Stimulated activated CD8-positive, alpha-beta memory T cell treated with anti-CD3 and anti-CD28 coated beads, Interleukin-7, amount 100 ng/mL, for 1 hour (primary cell): ENCODE data around the gene TBC1D24.

ENCODE experiments used
- DNase-seq, 2 donors: peaks; one replicate each; pipeline ENCODE4 v3.0.0-alpha.2; 2020; ENCODE audit warnings: low read depth in 2 of 2

TBC1D24 gene

DNA sequence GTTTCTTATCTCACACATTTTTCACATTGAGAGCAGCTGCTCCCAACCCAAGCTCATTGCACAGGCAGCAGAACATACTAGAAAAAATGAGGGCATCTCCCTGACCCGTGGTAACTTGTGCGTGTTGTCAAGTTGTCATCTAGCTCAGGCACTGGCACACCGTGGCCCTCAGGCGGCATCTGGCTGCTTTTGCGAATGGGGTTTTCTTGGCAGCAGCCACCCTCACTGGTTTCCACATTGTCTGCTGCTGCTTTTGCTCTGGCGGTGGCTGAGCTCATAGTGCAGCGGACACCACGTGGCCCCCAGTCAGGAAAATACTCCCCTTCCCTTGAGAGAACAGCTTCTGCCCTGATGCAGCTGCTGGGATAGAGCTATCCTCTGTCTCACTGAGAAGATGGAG lies 24.4 kb upstream of the TBC1D24 start:
- DNase-seq, result no peak

DNA sequence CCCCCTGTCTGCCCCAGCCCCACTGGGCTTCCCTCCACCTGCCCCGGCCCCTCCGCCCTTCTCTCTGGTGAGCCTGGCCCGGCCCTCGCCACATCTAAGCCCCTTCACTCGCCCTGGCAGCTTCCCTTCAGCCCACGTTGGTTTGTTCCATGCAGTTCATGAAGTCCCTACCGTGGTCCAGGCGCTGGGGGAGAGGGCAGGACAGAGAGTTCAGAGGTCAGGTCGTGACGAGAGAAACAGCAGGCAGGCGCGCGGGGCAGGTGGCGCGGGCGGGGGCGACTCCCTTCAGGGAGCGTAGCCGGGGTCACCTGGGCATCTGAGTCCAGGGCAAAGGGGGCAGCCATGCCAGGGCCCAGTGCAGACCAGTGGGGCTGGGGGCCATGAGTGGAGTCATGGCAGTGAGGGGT lies 23.9 kb upstream of the TBC1D24 start:
- DNase-seq, result no peak

DNA sequence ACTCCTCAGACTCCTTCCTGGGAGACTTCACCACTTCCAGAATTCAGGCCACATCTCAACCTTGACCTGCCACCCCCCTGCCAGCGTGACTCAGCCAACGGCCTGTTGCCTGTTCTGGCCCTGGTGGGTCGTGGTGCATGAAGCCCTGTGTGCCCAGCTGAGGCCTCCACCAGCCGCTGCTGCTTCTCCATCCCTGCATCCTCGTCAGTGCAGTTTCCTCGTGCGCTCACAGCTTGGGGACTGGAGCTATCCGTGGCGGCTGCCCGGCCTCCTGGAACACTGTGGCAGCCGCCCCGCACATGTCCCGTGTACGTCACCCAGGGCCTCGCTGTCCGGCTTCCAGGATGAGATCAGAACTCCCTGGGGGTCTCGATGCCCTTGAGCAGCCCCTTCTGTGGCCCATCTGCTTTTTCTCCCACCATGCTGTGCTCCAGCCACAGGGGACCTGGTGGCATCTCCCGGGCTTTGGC lies 23.0 kb upstream of the TBC1D24 start:
- DNase-seq, result no peak

DNA sequence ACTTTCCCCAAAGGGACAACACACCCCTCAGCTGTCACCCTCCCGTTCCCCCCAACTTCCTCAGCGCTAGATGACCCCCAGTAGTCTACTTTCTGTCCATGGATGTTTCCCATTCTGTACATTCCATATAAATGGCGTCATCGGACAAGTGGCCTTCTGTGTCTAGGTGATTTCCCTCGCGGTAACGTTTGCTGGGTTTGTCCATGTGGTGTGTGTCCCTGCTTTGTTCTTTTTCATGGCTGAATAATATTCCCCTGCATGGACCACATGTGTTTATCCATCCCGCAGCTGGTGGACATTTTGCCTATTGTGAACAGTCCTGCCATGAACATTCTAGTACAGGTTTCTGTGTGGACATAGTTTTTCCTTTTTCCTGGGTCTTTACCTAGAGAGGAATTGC lies 22.3 kb upstream of the TBC1D24 start:
- DNase-seq, result no peak

DNA sequence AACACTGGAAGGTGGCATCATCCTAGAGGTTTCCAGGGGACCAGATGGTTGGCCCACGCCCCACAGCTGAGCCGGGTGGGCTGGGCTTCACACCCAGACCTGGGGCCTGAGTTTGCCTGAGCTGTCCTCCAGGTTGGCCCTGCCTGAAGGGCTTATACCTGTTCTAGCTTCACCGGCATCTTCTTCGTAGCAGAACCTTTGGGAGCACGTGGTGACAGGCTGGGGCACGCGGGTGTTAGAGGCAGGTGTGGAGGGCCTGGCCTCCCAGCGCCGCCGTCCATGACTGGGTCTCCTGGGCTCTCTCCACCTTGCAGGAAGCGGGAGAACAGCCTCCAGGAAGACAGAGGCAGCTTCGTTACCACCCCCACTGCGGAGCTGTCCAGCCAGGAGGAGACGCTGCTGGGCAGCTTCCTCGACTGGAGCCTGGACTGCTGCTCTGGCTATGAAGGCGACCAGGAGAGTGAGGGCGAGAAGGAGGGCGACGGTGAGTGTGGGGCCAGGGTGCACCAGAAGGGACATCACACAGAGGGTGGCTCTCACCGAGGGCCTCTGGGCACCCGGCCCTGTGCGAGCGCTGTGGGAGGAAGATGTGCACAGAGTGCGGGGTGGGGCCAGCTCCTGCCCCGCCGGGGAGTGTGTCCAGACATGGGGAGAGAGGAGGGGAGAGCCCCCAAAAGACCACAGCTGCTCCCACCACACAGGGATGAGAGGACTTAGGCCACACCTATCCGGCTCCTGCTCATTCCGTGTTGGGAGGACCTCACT lies 19.7 kb upstream of the TBC1D24 start:
- no peak for DNase-seq

DNA sequence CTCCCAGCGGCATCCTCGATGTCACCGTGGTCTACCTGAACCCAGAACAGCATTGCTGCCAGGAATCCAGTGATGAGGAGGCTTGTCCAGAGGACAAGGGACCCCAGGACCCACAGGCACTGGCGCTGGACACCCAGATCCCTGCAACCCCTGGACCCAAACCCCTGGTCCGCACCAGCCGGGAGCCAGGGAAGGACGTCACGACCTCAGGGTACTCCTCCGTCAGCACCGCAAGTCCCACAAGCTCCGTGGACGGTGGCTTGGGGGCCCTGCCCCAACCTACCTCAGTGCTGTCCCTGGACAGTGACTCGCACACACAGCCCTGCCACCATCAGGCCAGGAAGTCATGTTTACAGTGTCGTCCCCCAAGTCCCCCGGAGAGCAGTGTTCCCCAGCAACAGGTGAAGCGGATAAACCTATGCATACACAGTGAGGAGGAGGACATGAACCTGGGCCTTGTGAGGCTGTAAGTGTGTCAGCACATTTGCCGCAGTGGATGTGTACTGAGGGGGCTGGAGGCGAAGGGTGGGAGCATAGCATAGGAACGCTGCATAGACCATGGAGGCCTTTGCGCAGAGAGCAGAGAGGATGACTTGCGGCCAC lies 18.3 kb upstream of the TBC1D24 start:
- DNase-seq, result no peak

DNA sequence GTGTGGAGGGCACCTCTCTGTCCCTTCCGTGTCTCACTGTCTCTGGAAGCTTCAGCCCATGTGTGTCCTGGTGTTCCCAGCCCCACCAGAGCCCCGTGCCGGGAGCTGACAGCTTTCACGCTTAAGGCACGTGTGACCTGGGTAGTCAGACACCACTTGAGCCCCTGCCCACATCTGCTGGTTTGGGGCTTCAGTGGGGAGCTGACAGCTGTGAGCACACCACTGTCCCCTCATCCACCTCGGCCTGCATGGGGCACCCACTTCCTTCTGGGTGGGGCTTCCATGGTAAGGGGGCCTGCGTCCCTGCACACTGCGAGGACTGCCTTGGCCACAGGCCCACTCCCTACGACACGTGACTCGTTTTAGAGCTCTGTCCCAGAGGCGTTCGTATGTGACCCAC lies 17.7 kb upstream of the TBC1D24 start:
- no peak for DNase-seq

DNA sequence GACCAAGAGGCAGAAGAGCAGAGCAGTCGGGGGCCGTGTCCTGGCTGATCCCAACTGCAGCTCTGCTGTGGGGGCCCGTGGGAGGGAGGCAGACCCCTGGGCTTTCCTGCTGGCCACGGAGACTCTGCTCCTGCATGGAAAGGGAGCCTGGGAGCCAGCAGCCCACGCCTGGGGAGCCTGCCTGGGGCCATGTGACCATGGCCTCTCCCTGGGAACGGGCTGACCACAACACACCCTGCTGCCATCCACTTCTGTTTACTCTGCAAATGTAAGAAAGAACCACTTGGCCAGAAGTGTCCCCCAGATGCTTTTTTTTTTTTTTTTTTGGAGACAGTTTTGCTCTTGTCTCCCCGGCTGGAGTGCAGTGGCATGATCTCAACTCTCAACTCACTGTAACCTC lies 17.0 kb upstream of the TBC1D24 start:
- DNase-seq, result no peak

DNA sequence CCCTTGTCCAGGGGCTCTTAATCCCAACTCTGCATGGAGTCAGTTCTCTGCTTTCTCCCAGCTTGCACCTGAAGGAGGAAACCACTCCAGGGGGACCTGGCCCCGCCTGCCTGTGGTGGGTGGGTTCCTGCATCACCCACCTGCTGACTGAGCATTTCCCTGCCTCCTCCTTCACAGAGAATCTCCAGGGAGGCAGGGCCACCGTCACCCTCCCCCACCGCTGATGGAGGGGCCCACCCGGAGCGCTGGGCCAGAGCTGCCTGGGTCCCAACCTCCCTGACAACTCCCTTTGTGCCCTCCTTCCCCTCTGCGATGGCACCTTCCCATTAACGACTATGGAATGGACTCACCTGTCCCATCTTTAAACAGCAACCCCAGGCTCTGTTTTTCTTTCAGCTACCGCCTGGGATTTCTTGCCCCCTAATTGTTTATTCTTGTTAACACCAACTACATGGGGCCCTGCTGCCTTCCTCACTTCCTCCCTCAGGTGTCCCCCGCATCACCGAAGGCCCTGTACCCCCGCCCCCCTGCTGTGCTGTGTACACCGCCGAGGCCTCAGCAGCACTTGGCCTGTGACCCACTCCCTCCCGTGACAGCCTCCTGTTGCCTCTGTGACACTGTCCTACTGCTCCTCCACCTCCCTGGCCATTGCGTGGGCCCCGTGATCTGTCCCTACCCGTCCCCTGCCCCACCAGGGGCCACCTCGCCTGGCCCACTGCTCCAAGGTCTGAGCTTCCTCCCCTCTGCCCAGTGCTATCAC lies 15.9 kb upstream of the TBC1D24 start:
- no peak for DNase-seq

DNA sequence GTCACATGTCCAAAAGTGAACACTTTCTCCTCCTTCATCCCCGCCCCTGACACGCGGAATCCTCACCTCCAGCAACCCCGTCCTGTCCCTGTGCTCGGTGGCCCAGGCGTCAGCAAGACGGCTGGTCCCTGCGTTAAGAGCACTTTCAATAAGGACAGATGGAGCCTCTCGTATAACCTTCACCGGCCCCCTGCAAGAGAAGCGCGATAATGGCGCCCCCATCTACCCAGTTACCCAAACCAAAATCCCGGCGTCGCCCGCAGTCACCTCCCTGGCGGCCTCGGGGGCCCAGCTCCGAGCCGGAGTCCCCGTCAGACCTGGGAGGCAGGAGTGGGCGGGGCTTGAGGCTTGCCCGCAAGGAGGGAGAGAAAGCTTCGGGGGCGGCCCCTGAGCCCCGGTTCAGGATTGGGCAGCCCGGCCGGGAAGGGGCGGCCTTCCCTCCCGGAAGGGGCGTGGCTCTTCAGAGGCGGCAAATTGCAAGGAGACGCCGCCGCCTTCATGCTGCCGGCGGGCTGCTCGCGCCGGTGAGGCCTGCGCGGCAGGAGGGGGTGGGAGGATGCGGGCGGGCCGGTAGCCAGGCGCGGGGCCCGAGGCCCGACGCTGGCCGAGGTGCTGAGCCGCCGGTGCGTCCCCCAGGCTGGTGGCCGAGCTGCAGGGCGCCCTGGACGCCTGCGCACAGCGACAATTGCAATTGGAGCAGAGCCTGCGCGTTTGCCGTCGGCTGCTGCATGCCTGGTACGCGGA lies 15.1 kb upstream of the TBC1D24 start, which contains the start of gene TEDC2:
TEDC2 (plus strand) TSS at position 463 of the 744 bp plus-strand sequence; CDS start at position 499, 36 bp downstream.
- DNase-seq, result peak; percentile 91 to 95

DNA sequence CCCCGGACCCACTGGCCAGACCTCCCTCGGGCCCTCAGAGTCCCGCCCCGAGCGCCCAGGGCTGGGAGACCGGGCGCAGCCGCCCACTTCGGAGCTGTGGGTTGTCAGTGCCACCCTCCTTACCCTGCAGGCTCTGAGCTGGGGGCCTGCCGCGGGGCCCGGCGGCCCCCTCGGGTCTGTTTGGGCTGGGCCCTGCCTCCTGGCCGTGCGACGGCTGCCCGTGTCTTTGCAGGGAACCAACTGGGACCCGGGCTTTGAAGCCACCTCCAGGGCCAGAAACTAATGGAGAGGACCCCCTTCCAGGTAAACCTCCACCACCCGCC lies 14.6 kb upstream of the TBC1D24 start:
- no peak for DNase-seq

DNA sequence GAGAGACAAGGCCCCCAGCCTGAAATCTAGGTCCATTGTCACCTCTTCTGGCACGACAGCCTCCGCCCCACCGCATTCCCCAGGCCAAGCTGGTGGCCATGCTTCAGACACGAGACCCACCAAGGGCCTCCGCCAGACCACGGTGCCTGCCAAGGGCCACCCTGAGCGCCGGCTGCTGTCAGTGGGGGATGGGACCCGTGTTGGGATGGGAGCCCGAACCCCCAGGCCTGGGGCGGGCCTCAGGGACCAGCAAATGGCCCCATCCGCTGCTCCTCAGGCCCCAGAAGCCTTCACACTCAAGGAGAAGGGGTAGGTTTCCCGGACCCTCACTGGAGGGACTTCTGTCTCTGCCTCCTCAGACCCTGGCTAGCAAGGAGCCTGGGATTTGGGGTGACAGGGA lies 14.0 kb upstream of the TBC1D24 start:
- DNase-seq, result no peak

DNA sequence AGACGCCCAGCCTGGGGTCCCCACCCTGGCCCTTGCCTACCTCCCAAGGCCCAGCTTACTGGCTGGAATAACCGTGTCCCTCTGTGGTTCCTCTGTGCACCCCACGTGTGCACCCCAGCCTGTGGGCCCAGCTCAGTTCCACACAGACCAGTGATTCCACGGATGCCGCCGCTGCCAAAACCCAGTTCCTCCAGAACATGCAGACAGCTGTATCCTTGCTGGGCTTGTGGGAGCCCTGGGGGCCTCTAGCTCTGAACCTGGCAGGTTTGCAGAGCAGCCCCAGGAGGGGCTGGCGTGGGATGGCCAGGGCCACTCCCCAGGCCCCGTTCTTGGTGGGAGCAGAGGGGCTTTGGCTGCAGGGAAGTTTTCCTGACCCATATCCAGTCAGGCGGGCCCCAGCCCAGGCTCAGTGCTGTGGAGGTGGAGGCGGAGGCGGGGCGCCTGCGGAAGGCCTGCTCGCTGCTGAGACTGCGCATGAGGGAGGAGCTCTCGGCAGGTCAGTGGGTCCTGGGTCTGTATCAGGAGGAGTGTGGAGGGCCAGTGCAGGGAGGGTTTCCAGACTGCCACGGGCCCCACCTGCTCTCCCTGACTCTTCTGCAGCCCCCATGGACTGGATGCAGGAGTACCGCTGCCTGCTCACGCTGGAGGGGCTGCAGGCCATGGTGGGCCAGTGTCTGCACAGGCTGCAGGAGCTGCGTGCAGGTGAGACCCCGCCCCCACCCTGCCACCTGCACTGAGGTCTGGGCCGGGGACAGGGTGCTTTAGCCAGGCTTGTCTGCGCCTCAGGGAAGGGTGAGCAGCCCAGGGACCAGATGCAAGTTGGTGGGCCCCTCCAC lies 12.7 kb upstream of the TBC1D24 start:
- DNase-seq, result no peak

DNA sequence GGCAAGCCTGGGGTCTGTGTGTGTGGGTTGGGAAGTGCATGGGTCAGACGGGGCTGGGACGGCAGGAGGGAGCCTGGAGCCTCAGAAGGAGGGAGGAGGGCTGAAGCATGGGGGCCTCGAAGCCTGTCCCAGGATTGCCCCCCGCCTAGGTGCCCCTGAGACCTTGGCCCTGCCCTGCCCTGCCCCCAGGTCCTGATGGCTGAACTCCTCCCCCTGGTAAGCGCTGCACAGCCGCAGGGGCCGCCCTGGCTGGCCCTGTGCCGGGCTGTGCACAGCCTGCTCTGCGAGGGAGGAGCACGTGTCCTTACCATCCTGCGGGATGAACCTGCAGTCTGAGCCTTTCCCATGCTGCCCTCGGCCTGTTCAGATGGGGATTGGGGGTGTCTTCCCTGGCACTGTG lies 10.6 kb upstream of the TBC1D24 start:
- DNase-seq, result no peak

DNA sequence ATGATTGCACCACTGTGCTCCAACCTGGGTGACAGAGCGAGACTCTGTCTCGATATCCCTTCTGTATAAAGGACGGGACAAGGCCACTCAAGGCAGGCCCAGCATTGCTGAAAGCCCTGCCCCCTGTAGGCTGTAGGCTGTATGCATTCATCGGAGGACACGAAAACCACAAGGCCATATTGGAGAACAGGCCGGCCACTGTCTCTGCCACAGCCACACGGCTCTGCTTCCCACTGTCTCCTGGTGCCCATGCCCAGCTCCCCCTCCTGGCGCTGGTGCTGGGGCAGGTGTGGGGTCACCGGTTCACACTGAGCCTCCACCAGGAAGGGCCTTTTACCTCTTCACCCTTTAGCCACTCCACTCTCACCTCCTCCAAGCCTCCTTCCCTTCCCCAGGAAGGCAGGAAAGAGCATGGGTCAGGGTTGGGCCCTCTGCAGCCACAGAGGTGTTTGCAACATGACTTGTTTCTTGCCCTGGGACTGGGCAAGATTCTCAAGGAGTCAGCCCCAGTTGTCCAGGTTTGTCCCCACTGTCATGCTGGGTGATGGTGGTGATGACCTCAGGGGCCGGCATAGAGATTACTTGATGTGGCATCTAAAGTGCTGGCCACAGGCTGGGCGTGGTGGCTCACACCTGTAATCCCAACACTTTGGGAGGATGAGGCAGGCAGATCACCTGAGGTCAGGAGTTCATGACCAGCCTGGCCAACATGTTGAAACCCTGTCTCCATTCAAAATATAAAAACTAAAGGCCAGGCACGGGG lies 9.1 kb upstream of the TBC1D24 start:
- DNase-seq, result no peak

DNA sequence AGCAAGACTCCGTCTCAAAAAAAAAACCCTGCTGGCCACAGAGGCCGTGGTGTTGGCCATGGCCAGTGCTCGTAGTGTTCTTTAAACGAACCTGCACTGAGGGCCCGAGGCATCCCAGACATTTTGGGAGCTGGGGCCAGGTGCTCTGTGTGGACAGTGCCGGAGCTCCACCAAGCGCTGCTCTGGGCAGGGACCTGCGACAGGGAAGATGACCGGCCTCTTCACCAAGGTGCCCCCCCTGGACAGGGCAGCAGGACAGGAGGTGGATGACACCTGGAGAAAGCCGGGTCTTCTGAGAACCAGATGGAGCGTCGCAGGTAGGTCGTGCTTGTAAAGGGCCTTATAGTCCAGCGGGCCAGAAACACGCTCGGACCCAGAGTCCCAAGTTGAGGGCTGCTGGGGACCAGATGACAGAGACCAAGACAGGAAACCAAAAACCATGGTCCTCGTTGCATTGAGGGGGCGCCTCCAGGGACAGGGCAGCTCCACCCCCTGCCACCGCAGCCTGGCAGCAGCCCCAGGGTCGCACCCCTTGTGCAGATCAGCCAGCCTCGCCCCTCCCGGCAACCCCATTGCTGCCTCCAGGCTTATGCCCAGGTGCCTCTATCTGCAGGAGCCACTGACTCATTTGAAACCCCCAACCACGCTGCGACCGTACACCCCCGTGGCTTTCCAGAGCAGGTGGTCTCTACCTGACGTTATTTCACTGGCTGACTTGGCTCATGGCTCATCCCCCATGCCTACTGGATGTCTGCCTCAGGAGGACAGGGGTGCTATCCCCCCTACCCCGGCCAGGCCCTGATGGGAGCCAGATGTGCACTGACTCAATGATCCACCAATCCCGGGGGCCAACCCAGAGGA lies 8.0 kb upstream of the TBC1D24 start:
- no peak for DNase-seq

DNA sequence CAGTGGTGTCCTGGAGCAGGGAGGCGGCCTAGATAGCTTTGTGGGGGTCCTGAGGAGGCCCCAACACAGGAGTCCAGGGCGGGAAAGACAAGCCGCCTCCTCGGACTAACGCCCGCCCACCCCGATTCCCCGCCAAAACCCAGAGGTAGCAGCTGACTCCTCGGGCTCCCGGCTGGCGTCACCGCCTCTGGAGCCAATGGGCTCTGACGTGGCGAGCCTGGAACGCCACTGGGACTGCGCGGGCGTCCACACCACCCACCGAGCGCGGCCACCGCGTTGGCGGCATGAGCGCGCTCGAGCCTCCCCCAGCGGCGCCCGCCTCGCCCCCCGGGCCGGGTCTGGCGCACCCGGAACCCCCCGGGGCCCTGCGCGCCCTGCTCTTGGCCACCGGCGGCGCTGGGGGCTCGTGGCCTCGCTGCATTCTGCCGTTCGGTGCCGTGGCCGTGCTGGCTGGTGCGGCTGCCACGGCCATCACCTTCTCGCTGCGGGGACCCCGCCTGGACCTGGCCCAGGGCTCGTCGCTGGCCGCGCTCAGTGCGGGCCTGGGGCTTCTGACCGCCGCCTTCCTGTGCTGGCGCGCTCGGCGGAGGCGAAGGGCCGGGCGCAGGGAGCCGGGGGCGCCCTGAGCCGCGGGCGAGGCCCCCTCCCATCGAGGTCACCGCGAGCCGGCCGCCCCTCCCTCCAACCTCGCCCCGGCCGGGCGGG lies 7.2 kb upstream of the TBC1D24 start:
- DNase-seq, result no peak

DNA sequence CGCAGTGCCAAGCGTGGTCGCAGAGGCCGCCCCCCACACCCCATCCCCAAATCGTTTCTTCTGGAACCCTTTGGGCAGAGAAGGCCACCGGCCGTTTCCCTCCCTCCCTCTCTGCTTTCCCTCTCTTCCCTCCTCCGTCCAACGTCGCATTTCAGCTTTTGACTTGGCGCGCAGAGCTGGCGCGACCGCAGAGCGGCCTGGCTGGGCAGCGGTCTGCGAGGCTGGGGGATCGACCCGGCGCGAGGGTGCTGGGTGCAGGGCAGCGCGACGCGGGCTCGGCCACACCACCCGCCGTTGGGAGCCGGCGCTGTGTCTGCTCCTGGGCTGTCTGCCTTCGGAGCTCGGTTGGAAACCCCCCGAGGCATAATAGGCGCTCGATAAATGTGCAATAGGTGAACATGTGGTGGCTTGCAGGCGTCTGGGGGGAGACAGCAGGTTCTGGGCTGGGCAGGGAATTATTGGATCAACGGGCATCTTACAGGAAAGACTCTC lies 6.6 kb upstream of the TBC1D24 start:
- DNase-seq, result no peak
